Brain pericyte (primary cell): ENCODE measurements around the gene SYT5.
"Not testable (repeated sequence)": the region's sequence is repeated elsewhere in the genome, so short reads cannot be mapped to it uniquely, and the experiment has no call there.

Source experiments
- DNase-seq: peaks from one replicate; pipeline ENCODE4 v3.0.0-alpha.2; 2012; ENCODE audit warnings: low read depth, low spot score

The SYT5 gene

GRCh38 chr19:55179606-55180484 is at the start of gene SYT5:
Gene SYT5, minus strand, starts transcription at chr19:55180289. Its CDS starts 1,248 bp downstream, at chr19:55179041.
- no peak for DNase-seq

DNA sequence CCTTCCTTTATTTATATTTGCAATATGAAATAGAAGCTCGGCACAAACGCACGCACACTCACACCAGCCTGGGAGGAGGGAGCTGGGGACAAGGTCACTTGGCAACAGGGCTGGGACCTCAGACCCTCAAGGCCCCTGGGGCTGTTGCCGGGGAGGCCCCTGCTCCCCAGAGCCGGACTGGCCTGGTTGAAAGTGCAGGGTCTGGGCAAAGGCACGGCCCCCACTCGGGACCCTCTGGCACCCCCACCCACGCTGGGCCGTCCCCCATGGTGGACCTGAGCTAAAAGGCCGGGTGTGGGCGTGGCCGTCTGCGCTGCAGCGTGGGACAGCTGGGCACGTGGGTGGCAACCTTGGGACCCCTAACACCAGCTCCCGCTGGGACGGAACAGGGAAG is 49.7 kb upstream of the SYT5 start:
- no peak for DNase-seq

GRCh38 chr19:55229145-55229788 is 49.2 kb upstream of the SYT5 start:
- DNase-seq = no peak

- DNase-seq = no peak
These were observed 48.4 kb upstream of the SYT5 start, which contains the start of gene TMEM86B for GRCh38 chr19:55228403-55229031. Gene TMEM86B, minus strand, starts transcription at chr19:55228763. Its CDS starts 22 bp downstream, at chr19:55228741.

DNA sequence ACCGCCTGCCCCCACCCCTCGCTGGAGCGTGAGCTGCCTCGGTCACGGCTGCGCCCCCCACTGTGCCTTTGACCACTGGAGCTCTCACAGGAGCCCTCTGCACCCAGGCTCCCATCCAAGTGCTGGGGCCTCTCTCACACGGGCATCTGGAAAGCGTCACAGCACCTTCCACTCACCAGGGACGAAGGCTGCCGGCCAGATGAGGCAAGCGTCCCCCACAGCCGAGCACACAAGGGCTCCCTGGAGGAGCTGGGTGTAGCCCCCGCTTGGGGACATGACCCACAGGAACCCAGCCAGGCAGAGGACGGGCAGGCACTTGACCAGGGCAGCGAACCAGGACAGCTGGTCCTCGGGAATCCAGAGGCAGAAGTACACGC is 47.9 kb upstream of the SYT5 start:
- DNase-seq = no peak

DNA sequence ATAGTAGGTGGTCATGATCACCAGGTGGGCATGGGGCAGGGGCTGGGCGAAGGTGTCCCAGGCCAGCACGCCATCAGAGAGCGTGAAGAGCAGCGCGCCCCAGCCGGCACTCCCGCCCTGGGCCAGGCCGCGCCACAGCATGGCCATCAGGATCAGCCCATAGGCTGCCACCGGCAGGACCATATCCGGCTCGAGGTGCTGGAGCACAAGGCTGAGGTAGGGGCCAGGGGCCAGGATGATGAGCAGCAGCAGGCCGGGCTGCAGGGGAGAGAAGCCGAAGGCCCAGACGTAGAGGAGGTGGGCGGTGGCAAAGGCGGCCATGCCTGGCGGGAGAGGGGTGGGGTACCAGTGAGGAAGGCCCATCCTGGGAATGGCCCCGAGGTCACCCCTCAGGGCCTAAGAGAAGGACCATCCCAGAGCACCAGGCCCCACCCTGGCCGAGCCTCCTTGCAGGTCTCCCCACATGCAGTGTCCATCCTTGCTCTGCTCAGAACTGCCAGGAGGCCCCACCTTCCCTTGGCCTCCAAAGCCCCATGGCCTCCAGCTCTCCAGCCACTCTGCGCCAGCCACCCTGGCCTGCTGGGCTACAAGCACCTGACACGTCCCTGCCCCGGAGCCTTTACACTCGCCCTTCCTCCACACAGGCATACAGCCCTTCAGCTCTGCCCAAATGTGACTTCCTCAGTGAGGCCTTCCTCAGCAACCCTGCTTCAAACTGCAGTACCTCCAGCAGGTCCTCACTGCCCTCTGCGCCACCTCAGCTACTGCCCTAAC is 47.3 kb upstream of the SYT5 start:
- DNase-seq = no peak

DNA sequence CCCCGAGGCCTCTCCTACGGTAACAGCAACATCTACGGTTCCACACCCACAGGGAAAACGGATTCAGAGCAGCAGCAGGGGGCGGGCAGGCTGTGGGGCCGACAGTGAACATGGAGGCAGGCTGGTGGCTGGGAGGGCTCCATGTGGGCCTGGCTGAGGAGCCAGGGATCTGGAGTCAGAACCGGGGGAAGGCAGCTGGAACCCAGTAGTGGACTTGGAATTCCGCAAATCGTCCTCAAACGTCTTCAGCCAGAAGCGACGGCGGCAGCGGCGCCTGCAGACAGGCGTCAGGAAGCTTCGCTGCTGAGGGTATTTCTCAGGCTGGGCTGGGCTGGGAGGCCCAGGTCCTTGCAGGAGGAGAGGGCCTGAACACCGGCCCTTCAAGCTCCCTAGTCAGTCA is 46.7 kb upstream of the SYT5 start:
- DNase-seq = no peak

- no peak for DNase-seq
These were observed 46.2 kb upstream of the SYT5 start for GRCh38 chr19:55226273-55226672.

- no peak for DNase-seq
These were observed 45.4 kb upstream of the SYT5 start for GRCh38 chr19:55225415-55225958.

DNA sequence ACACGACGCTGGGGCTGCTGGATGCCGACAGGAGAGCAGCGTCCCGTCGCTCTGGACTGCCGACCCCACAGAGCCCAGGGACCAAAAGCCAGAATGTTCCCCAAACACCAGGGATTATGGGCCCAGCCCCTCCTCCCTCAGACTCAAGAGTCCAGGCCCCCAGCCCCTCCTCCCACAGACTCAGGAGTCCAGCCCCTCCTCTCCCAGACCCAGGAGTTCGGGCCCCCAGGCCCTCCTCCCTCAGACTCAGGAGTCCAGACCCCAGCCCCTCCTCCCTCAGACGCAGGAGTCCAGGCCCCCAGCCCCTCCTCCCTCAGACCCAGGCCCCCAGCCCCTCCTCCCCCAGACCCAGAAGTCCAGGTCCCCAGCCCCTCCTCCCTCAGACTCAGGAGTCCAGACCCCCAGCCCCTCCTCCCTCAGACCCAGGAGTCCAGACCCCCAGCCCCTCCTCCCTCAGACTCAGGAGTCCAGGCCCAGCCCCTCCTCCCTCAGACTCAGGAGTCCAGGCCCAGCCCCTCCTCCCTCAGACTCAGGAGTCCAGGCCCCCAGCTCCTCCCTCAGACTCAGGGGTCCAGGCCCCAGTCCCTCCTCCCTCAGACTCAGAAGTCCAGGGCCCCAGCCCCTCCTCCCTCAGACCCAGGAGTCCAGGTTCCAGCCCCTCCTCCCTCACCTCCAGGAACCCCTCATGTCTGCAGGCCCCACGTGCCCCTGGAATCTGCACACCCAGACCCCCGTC is 44.8 kb upstream of the SYT5 start:
- not testable (repeated sequence) for DNase-seq

DNA sequence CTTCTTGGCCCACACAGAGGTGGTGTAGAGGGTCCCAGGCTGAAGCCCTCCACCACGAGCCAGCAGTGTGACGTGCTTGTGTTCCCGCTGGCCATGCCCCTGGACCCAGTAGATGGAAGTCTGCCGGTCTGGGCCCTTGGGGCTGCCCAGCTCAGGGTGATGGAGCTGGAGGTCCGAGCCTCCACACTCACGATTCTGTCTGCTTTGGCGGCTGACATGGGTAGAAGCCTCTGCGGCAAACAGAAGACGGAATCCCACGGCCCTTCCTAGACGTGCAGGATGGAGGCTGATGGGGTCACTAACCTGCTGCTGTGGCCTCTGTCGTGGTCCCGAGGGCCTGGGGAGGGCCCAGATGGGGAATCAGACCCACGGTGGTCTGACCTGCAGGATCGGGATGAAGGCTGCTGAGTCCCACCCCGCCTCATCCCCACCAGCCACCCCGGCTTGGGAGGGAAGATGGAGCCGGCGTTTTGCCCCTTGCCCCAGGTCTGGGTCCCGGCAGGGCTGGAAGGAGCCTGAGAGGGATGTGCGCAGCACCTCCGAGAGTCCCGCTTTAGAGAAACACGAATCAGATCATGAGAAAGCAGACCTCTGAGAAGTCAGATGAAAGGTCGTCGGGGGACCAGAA is 44.1 kb upstream of the SYT5 start:
- no peak for DNase-seq

DNA sequence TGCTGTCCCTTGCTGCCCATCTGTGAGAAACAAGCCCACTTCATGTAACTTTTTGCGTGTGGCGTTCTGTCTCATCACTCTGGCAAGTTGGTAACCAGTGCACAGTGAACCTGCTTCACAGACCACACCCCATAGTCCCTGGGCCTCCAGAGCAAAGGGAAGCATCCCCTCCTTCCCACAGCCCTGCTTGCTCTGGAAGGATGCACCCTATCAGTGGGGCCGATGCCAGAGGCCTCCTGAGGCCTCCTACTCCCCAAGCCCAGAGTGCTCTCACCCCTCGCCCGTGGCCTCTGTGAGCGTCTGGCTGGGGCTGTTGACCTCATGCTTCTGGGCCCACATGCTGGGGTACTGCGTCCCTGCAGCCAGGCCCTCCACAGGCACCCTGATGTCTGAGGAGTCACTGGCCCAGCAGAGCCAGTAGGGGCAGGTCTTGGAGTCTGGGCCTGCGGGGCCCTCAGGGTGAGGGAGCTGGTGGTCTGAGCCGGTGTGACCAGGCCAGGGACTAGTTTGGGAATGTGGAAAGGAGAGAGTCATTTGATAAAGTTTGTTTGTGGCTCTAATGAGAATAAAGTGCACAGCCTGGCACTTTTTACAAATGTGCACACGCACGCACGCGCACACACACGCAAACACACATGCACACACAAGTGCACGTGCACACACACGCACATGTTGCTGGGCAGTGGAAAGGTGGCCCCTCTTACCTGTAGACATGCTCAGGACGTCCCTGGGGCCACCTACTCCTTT is 43.4 kb upstream of the SYT5 start:
- DNase-seq = no peak

GRCh38 chr19:55220525-55220924 is 40.4 kb upstream of the SYT5 start:
- DNase-seq = no peak

- DNase-seq = peak; percentile 93
These were observed 36.5 kb upstream of the SYT5 start for GRCh38 chr19:55216461-55217198.

DNA sequence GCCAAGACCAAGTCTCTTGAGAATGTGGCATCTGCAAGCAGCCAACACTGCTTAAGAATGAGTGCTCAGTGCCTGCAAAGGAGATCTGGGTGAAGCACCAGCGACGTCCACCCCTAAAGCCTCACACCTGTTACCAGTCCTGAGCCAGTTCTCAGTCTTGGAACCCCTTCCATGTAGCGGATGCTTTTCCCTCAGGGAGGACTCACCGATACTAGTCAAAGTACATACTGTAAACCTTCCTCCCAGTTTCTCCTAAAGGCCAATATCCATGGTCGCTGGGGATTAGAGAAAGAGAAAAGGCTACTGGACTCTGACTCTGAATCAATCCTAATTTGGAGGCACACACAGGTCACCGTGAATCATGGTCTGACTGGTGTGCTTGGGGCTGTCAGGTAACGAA is 33.5 kb upstream of the SYT5 start:
- no peak for DNase-seq

GRCh38 chr19:55212447-55212846 is 32.4 kb upstream of the SYT5 start:
- DNase-seq = no peak

DNA sequence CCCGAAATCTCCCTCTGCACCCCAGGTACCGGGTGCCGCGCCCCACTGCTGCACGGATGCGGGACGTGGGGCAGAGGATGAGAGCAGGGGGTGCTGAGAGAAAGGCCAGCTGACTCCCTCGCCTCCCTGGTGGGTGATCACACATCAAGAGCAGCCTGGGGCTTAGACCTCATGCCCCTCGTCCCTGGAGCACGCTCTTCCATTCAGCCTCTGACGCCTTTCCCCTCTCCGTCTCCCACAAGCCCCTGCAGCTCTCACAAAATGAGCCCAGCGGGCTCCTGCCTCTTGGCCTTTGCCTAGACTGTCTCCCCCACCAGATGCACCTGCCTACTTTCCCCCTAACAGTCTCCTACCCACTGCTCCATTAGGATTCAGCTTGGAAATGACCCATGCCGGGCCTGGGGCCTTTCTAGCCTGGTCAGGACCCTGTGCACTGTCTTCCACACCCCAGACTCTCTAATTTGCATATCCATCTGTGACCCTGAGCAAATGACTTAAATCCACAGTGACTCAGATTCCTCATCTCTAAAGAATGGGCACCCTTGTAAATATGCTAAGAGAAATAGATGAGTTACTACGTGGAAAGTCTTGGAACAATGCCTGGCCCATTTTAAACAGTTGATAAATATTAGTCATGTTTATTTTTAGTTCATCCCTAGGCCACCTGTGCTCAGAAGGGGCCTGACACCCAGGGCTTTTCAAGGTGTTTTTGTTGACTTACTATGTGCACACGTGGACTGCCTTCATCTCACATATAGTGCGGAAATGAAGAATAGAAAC is 29.8 kb upstream of the SYT5 start:
- DNase-seq = peak; percentile 39
